ENCODE data around the gene MEI1.

Gene MEI1

GRCh38 chr22:41777749-41778425, 78.6 kb downstream of the MEI1 start:
- DNase-seq (ENCODE audit: low spot score) (no peak), ATAC-seq (ENCODE audit: low read depth) (no peak)
- Histone ChIP-seq H3K27me3 (ENCODE audit: insufficient read depth, poor library complexity, severe bottlenecking) (no peaks in the 10 kb centered on the region), H3K36me3 (ENCODE audit: low read depth) (no peaks in the 10 kb centered on the region), H3K9me3 (ENCODE audit: severe bottlenecking) (no peaks in the 10 kb centered on the region), H3K4me1 (ENCODE audit: insufficient read depth, poor library complexity, severe bottlenecking) (no peaks in the 10 kb centered on the region), H3K27ac (ENCODE audit: poor library complexity, severe bottlenecking) (no peak overlapping the region), H3K4me3 (ENCODE audit: severe bottlenecking) (no peak overlapping the region)
- no peak for TF ChIP-seq CTCF (IDR thresholded peaks at IDR 0.05; ENCODE audit: poor library complexity, severe bottlenecking)

- H3K4me3 ChIP-seq (ENCODE audit: severe bottlenecking) = no peak overlapping the region
Observed at GRCh38 chr22:41779929-41780505, 80.7 kb downstream of the MEI1 start.

GRCh38 chr22:41780746-41781505, 81.6 kb downstream of the MEI1 start:
- no peak overlapping the region for H3K27ac ChIP-seq (ENCODE audit: poor library complexity, severe bottlenecking)
- no peak for ATAC-seq (ENCODE audit: low read depth)
- no peak for DNase-seq (ENCODE audit: low spot score)

More at GRCh38 chr22:41779929-41780505, 80.7 kb downstream of the MEI1 start:
- H3K27ac ChIP-seq (ENCODE audit: poor library complexity, severe bottlenecking) = no peak overlapping the region
- ATAC-seq (ENCODE audit: low read depth) (no peak), DNase-seq (ENCODE audit: low spot score) (no peak)
- H3K9me3 ChIP-seq (ENCODE audit: severe bottlenecking) = no peaks in the 10 kb centered on the region
- no peak for TF ChIP-seq CTCF (IDR thresholded peaks at IDR 0.05; ENCODE audit: poor library complexity, severe bottlenecking)
- H3K36me3 ChIP-seq (ENCODE audit: low read depth) = no peaks in the 10 kb centered on the region
- H3K27me3 ChIP-seq (ENCODE audit: insufficient read depth, poor library complexity, severe bottlenecking) = no peaks in the 10 kb centered on the region
- H3K4me1 ChIP-seq (ENCODE audit: insufficient read depth, poor library complexity, severe bottlenecking) = no peaks in the 10 kb centered on the region

GRCh38 chr22:41781507-41781906, 82.2 kb downstream of the MEI1 start:
- no peak overlapping the region for H3K4me3 ChIP-seq (ENCODE audit: severe bottlenecking)
- DNase-seq (ENCODE audit: low spot score) (no peak), ATAC-seq (ENCODE audit: low read depth) (no peak)
- no peaks in the 10 kb centered on the region for H3K4me1 ChIP-seq (ENCODE audit: insufficient read depth, poor library complexity, severe bottlenecking)
- TF ChIP-seq CTCF (IDR thresholded peaks at IDR 0.05; ENCODE audit: poor library complexity, severe bottlenecking) = no peak
- H3K27me3 ChIP-seq (ENCODE audit: insufficient read depth, poor library complexity, severe bottlenecking) = no peaks in the 10 kb centered on the region
- no peaks in the 10 kb centered on the region for H3K36me3 ChIP-seq (ENCODE audit: low read depth)
- no peak overlapping the region for H3K27ac ChIP-seq (ENCODE audit: poor library complexity, severe bottlenecking)
- no peaks in the 10 kb centered on the region for H3K9me3 ChIP-seq (ENCODE audit: severe bottlenecking)

More at GRCh38 chr22:41780746-41781505, 81.6 kb downstream of the MEI1 start:
- no peaks in the 10 kb centered on the region for H3K27me3 ChIP-seq (ENCODE audit: insufficient read depth, poor library complexity, severe bottlenecking)
- TF ChIP-seq CTCF (IDR thresholded peaks at IDR 0.05; ENCODE audit: poor library complexity, severe bottlenecking) = no peak
- no peak overlapping the region for H3K4me3 ChIP-seq (ENCODE audit: severe bottlenecking)
- no peaks in the 10 kb centered on the region for H3K9me3 ChIP-seq (ENCODE audit: severe bottlenecking)
- H3K4me1 ChIP-seq (ENCODE audit: insufficient read depth, poor library complexity, severe bottlenecking) = no peaks in the 10 kb centered on the region
- H3K36me3 ChIP-seq (ENCODE audit: low read depth) = no peaks in the 10 kb centered on the region

Measured in RWPE2 (cell line).